Measurements from ENCODE around the gene F2RL2.
A peak's percentile ranks its signal among the peaks of the same experiment; 100 is the strongest.

Gene F2RL2

DNA sequence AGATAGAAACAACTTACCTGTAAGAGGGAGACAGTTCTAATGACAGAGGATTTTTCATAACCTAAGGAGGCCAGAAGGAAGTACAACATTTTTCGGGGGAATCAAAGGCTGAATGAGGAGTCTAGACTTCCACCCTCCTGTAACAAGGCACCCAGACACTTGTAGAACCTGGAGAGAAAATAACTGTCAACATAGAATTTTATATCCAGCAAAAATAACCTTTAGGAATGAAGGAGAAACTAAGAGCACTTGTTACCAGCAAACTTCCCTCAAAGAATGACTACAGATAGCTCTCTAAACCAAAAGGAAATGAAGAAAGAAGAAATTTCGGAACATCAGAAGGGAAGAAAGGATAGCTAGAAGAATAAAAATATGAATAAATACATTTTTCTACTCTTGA, 25.9 kb upstream of the F2RL2 start:
- no peak for TF ChIP-seq CTCF (IDR thresholded peaks at IDR 0.05; ENCODE audit: low read depth, low read length)
- no peak overlapping the region for H3K4me3 ChIP-seq (ENCODE audit: low read depth, low read length)

GRCh38 chr5:76643371-76643770, 20.2 kb upstream of the F2RL2 start:
- no peaks in the 10 kb centered on the region for H3K9me3 ChIP-seq
- no peak for DNase-seq
- no peaks in the 10 kb centered on the region for H3K36me3 ChIP-seq
- H3K27me3 ChIP-seq: no peaks in the 10 kb centered on the region; the same call in none of the 2 replicates
- H3K4me1 ChIP-seq: no peaks in the 10 kb centered on the region
- H3K4me3 ChIP-seq (ENCODE audit: low read depth, low read length): no peak overlapping the region
- TF ChIP-seq CTCF (IDR thresholded peaks at IDR 0.05; ENCODE audit: low read depth, low read length): no peak

More for the DNA sequence above, 25.9 kb upstream of the F2RL2 start:
- peaks cover 14% of the 10 kb centered on the region for H3K27me3 ChIP-seq
- no peaks in the 10 kb centered on the region for H3K9me3 ChIP-seq
- no peaks in the 10 kb centered on the region for H3K4me1 ChIP-seq
- DNase-seq: no peak
- no peaks in the 10 kb centered on the region for H3K36me3 ChIP-seq

DNA sequence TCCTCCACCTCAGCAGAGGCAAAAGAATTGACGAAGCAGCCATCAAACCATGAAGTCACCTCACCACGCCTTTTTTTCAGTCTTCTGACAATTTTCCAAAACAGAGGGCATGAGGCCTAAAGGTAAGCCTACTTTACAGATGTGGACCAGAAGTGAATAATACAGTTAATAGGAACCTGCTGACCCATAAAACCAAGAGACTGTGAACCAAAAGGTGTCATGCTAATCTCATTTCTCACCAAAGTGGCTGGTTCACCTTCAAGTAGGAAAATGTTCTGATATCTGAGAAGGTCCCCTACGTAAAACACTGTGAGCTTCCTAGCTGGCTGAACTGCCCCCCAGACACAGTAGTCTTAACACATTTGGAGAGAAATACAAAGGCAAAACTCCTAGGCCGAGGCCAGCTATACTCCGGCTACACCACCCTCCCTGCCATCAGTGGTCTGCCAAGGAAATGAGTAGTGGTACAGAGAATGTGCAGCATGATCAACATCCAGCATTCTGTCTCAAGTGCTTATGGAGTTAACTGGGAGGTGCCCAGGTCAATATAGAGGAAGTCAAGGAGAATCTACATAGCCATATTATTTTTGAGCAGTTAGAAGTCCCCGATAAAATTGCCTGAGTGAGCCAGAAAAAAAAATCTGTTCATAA, 19.3 kb upstream of the F2RL2 start:
- Histone ChIP-seq H3K36me3 (no peaks in the 10 kb centered on the region), H3K4me1 (no peaks in the 10 kb centered on the region), H3K27me3 (no peaks in the 10 kb centered on the region; the same call in none of the 2 replicates), H3K4me3 (ENCODE audit: low read depth, low read length) (no peak overlapping the region), H3K9me3 (no peaks in the 10 kb centered on the region)
- DNase-seq: no peak
- no peak for TF ChIP-seq CTCF (IDR thresholded peaks at IDR 0.05; ENCODE audit: low read depth, low read length)

- Histone ChIP-seq H3K4me1 (no peaks in the 10 kb centered on the region), H3K9me3 (no peaks in the 10 kb centered on the region), H3K36me3 (no peaks in the 10 kb centered on the region), H3K27me3 (no peaks in the 10 kb centered on the region; the same call in none of the 2 replicates), H3K4me3 (ENCODE audit: low read depth, low read length) (no peak overlapping the region)
- TF ChIP-seq CTCF (IDR thresholded peaks at IDR 0.05; ENCODE audit: low read depth, low read length): peak; percentile 78
- peak; percentile 64 for DNase-seq
These were observed 18.4 kb upstream of the F2RL2 start for GRCh38 chr5:76641514-76642120.

- no peak for TF ChIP-seq CTCF (IDR thresholded peaks at IDR 0.05; ENCODE audit: low read depth, low read length)
- no peaks in the 10 kb centered on the region for H3K9me3 ChIP-seq
- H3K4me1 ChIP-seq: no peaks in the 10 kb centered on the region
- H3K27me3 ChIP-seq: no peaks in the 10 kb centered on the region; the same call in none of the 2 replicates
- no peak overlapping the region for H3K4me3 ChIP-seq (ENCODE audit: low read depth, low read length)
- no peaks in the 10 kb centered on the region for H3K36me3 ChIP-seq
- DNase-seq: no peak
These were observed 15.3 kb upstream of the F2RL2 start for GRCh38 chr5:76638479-76638878.

DNA sequence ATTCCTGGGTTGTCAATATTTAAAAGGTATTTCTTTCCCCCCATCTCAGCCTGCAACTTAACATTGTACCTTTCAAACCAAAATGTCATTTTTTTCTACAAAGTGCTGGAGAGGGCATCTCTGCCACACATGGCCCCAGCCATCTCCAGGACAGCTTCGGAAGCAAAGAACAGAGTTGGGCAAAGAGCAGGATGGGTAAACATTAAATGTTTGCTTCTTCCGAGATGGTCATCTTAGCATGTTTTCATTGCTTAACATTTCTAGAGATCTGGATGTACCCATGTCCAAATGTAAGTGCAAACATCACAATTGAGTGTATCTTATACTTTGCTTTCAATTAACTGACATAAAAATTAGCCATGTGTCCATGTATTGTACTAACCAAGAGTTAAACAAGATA, 14.3 kb upstream of the F2RL2 start:
- no peaks in the 10 kb centered on the region for H3K36me3 ChIP-seq
- no peak for DNase-seq
- no peaks in the 10 kb centered on the region; the same call in none of the 2 replicates for H3K27me3 ChIP-seq
- no peaks in the 10 kb centered on the region for H3K4me1 ChIP-seq
- TF ChIP-seq CTCF (IDR thresholded peaks at IDR 0.05; ENCODE audit: low read depth, low read length): no peak
- no peaks in the 10 kb centered on the region for H3K9me3 ChIP-seq
- no peak overlapping the region for H3K4me3 ChIP-seq (ENCODE audit: low read depth, low read length)
